Measurements from ENCODE around the gene HLTF. TPM values are rescaled to one million over a fixed set of nuclear protein-coding genes. Genes with fewer than 3 reads are reported as not detected.

Gene HLTF
- total RNA-seq, 1 donor from 2014 or later: 34.1 TPM

- no peak for DNase-seq (ENCODE audit: low read depth, low spot score)
Measured at GRCh38 chr3:149018247-149018646, 68.1 kb downstream of the HLTF start.

GRCh38 chr3:149016669-149017541 is 69.4 kb downstream of the HLTF start:
- peak; percentile 17 for DNase-seq (ENCODE audit: low read depth, low spot score)

GRCh38 chr3:149016242-149016641 is 70.1 kb downstream of the HLTF start:
- no peak for DNase-seq (ENCODE audit: low read depth, low spot score)

- DNase-seq (ENCODE audit: low read depth, low spot score): no peak
Measured at GRCh38 chr3:149015393-149015792, 70.9 kb downstream of the HLTF start.

GRCh38 chr3:149013726-149014125 is 72.6 kb downstream of the HLTF start:
- DNase-seq (ENCODE audit: low read depth, low spot score): no peak

- no peak for DNase-seq (ENCODE audit: low read depth, low spot score)
Measured at GRCh38 chr3:149011676-149012075, 74.7 kb downstream of the HLTF start.

GRCh38 chr3:149010966-149011365 is 75.4 kb downstream of the HLTF start:
- DNase-seq (ENCODE audit: low read depth, low spot score): no peak

GRCh38 chr3:149010504-149010951 is 75.8 kb downstream of the HLTF start:
- DNase-seq (ENCODE audit: low read depth, low spot score): no peak

GRCh38 chr3:149009732-149010131 is 76.6 kb downstream of the HLTF start:
- DNase-seq (ENCODE audit: low read depth, low spot score): no peak

GRCh38 chr3:149007567-149008257 is 78.6 kb downstream of the HLTF start:
- DNase-seq (ENCODE audit: low read depth, low spot score): no peak

- no peak for DNase-seq (ENCODE audit: low read depth, low spot score)
Measured at GRCh38 chr3:149005416-149005815, 80.9 kb downstream of the HLTF start.

GRCh38 chr3:149004622-149005021 is 81.7 kb downstream of the HLTF start:
- DNase-seq (ENCODE audit: low read depth, low spot score): no peak

- DNase-seq (ENCODE audit: low read depth, low spot score): no peak
Measured at GRCh38 chr3:149003653-149004305, 82.6 kb downstream of the HLTF start.

- DNase-seq (ENCODE audit: low read depth, low spot score): no peak
Measured at GRCh38 chr3:149001727-149002126, 84.6 kb downstream of the HLTF start.

GRCh38 chr3:149000206-149000745 is 86.1 kb downstream of the HLTF start:
- DNase-seq (ENCODE audit: low read depth, low spot score): no peak

GRCh38 chr3:148999806-149000205 is 86.5 kb downstream of the HLTF start:
- no peak for DNase-seq (ENCODE audit: low read depth, low spot score)

GRCh38 chr3:148998715-148999423 is 87.5 kb downstream of the HLTF start:
- DNase-seq (ENCODE audit: low read depth, low spot score): no peak

- no peak for DNase-seq (ENCODE audit: low read depth, low spot score)
Measured at GRCh38 chr3:148998297-148998696, 88.0 kb downstream of the HLTF start.

GRCh38 chr3:148997623-148998022 is 88.7 kb downstream of the HLTF start:
- no peak for DNase-seq (ENCODE audit: low read depth, low spot score)

GRCh38 chr3:148992635-148993255 is 93.6 kb downstream of the HLTF start:
- DNase-seq (ENCODE audit: low read depth, low spot score): no peak
